CD4-positive, alpha-beta T cell treated with Interleukin-10 for 1 hour (primary cell): ENCODE measurements around the gene DDAH1.
A peak's percentile ranks its signal among the peaks of the same experiment; 100 is the strongest.

ENCODE experiments used
- DNase-seq: peaks from one replicate; pipeline ENCODE4 v3.0.0-alpha.2; 2020

The DDAH1 gene

GRCh38 chr1:85323770-85324169 lies 141.2 kb downstream of the DDAH1 start:
- DNase-seq: no peak

GRCh38 chr1:85322655-85323054 lies 142.3 kb downstream of the DDAH1 start:
- DNase-seq: no peak

- DNase-seq: no peak
These were observed 143.6 kb downstream of the DDAH1 start for GRCh38 chr1:85321237-85321964.

GRCh38 chr1:85320371-85321131 lies 144.4 kb downstream of the DDAH1 start:
- DNase-seq: no peak

- DNase-seq: no peak
These were observed 145.0 kb downstream of the DDAH1 start for GRCh38 chr1:85319931-85320330.

GRCh38 chr1:85319491-85319890 lies 145.5 kb downstream of the DDAH1 start:
- DNase-seq: no peak

- DNase-seq: no peak
These were observed 146.7 kb downstream of the DDAH1 start for GRCh38 chr1:85318217-85318616.

GRCh38 chr1:85317560-85317959 lies 147.4 kb downstream of the DDAH1 start:
- no peak for DNase-seq

GRCh38 chr1:85316321-85316720 lies 148.6 kb downstream of the DDAH1 start:
- DNase-seq: no peak

GRCh38 chr1:85315789-85316188 lies 149.2 kb downstream of the DDAH1 start:
- DNase-seq: no peak

GRCh38 chr1:85314726-85315125 lies 150.2 kb downstream of the DDAH1 start:
- no peak for DNase-seq

GRCh38 chr1:85313888-85314696 lies 150.9 kb downstream of the DDAH1 start:
- no peak for DNase-seq

- no peak for DNase-seq
These were observed 153.1 kb downstream of the DDAH1 start for GRCh38 chr1:85311818-85312217.

- no peak for DNase-seq
These were observed 156.1 kb downstream of the DDAH1 start for GRCh38 chr1:85308833-85309350.

- peak; percentile 52 for DNase-seq
These were observed 156.7 kb downstream of the DDAH1 start for GRCh38 chr1:85307987-85308832.

GRCh38 chr1:85306236-85306635 lies 158.7 kb downstream of the DDAH1 start:
- no peak for DNase-seq

GRCh38 chr1:85303440-85304162 lies 161.4 kb downstream of the DDAH1 start:
- DNase-seq: no peak

- DNase-seq: no peak
These were observed 164.8 kb downstream of the DDAH1 start for GRCh38 chr1:85300140-85300539.

- peak; percentile 65 for DNase-seq
These were observed 166.9 kb downstream of the DDAH1 start for GRCh38 chr1:85297855-85298629.

GRCh38 chr1:85297538-85297854 lies 167.5 kb downstream of the DDAH1 start:
- DNase-seq: no peak

GRCh38 chr1:85296980-85297379 lies 168.0 kb downstream of the DDAH1 start:
- no peak for DNase-seq
